ENCODE results near the gene SYT3.
"Not testable (repeated sequence)": the region's sequence is repeated elsewhere in the genome, so short reads cannot be mapped to it uniquely, and the experiment has no call there.

SYT3 gene

GRCh38 chr19:50626795-50627194 lies 12.9 kb downstream of the SYT3 start:
- no peak overlapping the region for H3K4me3 ChIP-seq (ENCODE audit: low read depth, low read length)
- no peak for TF ChIP-seq CTCF (IDR thresholded peaks at IDR 0.05; ENCODE audit: borderline replicate concordance, insufficient read depth, low read depth, low read length)

GRCh38 chr19:50626011-50626410 lies 13.7 kb downstream of the SYT3 start:
- no peak overlapping the region for H3K4me3 ChIP-seq (ENCODE audit: low read depth, low read length)
- TF ChIP-seq CTCF (IDR thresholded peaks at IDR 0.05; ENCODE audit: borderline replicate concordance, insufficient read depth, low read depth, low read length), result no peak

- TF ChIP-seq CTCF (IDR thresholded peaks at IDR 0.05; ENCODE audit: borderline replicate concordance, insufficient read depth, low read depth, low read length), result no peak
Measured at GRCh38 chr19:50624949-50625600, 14.6 kb downstream of the SYT3 start.

GRCh38 chr19:50620394-50620906 lies 19.2 kb downstream of the SYT3 start:
- H3K4me3 ChIP-seq (ENCODE audit: low read depth, low read length), result not testable (repeated sequence)

More at GRCh38 chr19:50624949-50625600, 14.6 kb downstream of the SYT3 start:
- no peak overlapping the region for H3K4me3 ChIP-seq (ENCODE audit: low read depth, low read length)

- not testable (repeated sequence) for H3K4me3 ChIP-seq (ENCODE audit: low read depth, low read length)
Measured at GRCh38 chr19:50619184-50619583, 20.5 kb downstream of the SYT3 start.

- not testable (repeated sequence) for H3K4me3 ChIP-seq (ENCODE audit: low read depth, low read length)
Measured at GRCh38 chr19:50618379-50618778, 21.3 kb downstream of the SYT3 start.

- not testable (repeated sequence) for H3K4me3 ChIP-seq (ENCODE audit: low read depth, low read length)
Measured at GRCh38 chr19:50612504-50613404, 26.9 kb downstream of the SYT3 start.

- H3K4me3 ChIP-seq (ENCODE audit: low read depth, low read length), result no peak overlapping the region
- TF ChIP-seq CTCF (IDR thresholded peaks at IDR 0.05; ENCODE audit: borderline replicate concordance, insufficient read depth, low read depth, low read length), result peak; percentile 23; the same call in 1 of the 2 replicates
Measured at GRCh38 chr19:50607874-50608785, 31.6 kb downstream of the SYT3 start.
